ENCODE data around the gene KRT77.

KRT77 gene

GRCh38 chr12:52708010-52708409 is 4.7 kb upstream of the KRT77 start:
- H2AFZ ChIP-seq (ENCODE audit: low read length, unreplicated experiment) = no peak overlapping the region
- peaks cover 73% of the 10 kb centered on the region for H3K27me3 ChIP-seq (ENCODE audit: insufficient read depth, low read length)
- H3K36me3 ChIP-seq (ENCODE audit: insufficient read depth, low read length) = no peaks in the 10 kb centered on the region
- no peaks in the 10 kb centered on the region for H3K79me2 ChIP-seq (ENCODE audit: control insufficient read depth, insufficient read depth, low read length, unreplicated experiment)
- H3K4me1 ChIP-seq (ENCODE audit: control insufficient read depth, insufficient read depth, low read length, unreplicated experiment) = no peaks in the 10 kb centered on the region
- no peak overlapping the region for H3K27ac ChIP-seq (ENCODE audit: low read depth, low read length)
- no peak overlapping the region for H3K4me3 ChIP-seq (ENCODE audit: low read depth, low read length)

GRCh38 chr12:52704464-52704863 is 1.1 kb upstream of the KRT77 start:
- Histone ChIP-seq H3K4me1 (ENCODE audit: control insufficient read depth, insufficient read depth, low read length, unreplicated experiment) (no peaks in the 10 kb centered on the region), H2AFZ (ENCODE audit: low read length, unreplicated experiment) (no peak overlapping the region), H3K27me3 (ENCODE audit: insufficient read depth, low read length) (peaks cover 86% of the 10 kb centered on the region), H3K27ac (ENCODE audit: low read depth, low read length) (no peak overlapping the region), H3K4me3 (ENCODE audit: low read depth, low read length) (no peak overlapping the region), H3K79me2 (ENCODE audit: control insufficient read depth, insufficient read depth, low read length, unreplicated experiment) (no peaks in the 10 kb centered on the region), H3K36me3 (ENCODE audit: insufficient read depth, low read length) (no peaks in the 10 kb centered on the region)

DNA sequence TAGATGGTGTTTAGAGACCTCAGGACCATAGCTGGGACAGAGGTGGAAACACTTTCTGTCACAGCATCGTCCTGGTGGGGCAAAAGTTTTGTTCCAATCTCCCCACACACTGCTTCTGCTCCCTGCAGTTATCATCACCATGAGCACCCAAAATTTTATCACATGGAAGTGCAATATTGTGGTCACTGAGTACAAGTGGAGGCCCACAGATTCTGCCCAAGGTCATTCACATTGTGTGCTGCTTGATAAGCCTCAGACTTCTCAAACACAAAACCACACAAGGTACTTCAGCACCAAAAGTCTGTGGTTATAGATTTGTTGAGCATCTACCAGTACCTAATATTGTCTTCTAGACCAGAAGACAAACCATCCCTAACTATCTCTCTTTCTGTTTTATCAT is 554 bp upstream of the KRT77 start:
- Histone ChIP-seq H3K27ac (ENCODE audit: low read depth, low read length) (no peak overlapping the region), H3K4me3 (ENCODE audit: low read depth, low read length) (no peak overlapping the region), H3K36me3 (ENCODE audit: insufficient read depth, low read length) (no peaks in the 10 kb centered on the region), H2AFZ (ENCODE audit: low read length, unreplicated experiment) (no peak overlapping the region), H3K27me3 (ENCODE audit: insufficient read depth, low read length) (peaks cover 84% of the 10 kb centered on the region), H3K79me2 (ENCODE audit: control insufficient read depth, insufficient read depth, low read length, unreplicated experiment) (no peaks in the 10 kb centered on the region), H3K4me1 (ENCODE audit: control insufficient read depth, insufficient read depth, low read length, unreplicated experiment) (no peaks in the 10 kb centered on the region)

- H3K27ac ChIP-seq (ENCODE audit: low read depth, low read length) = no peak overlapping the region
- H3K4me1 ChIP-seq (ENCODE audit: control insufficient read depth, insufficient read depth, low read length, unreplicated experiment) = no peaks in the 10 kb centered on the region
- peaks cover 85% of the 10 kb centered on the region for H3K27me3 ChIP-seq (ENCODE audit: insufficient read depth, low read length)
- H3K79me2 ChIP-seq (ENCODE audit: control insufficient read depth, insufficient read depth, low read length, unreplicated experiment) = no peaks in the 10 kb centered on the region
- H2AFZ ChIP-seq (ENCODE audit: low read length, unreplicated experiment) = no peak overlapping the region
- no peak overlapping the region for H3K4me3 ChIP-seq (ENCODE audit: low read depth, low read length)
- H3K36me3 ChIP-seq (ENCODE audit: insufficient read depth, low read length) = no peaks in the 10 kb centered on the region
Observed at GRCh38 chr12:52702338-52702737, 986 bp downstream of the KRT77 start.

- no peaks in the 10 kb centered on the region for H3K79me2 ChIP-seq (ENCODE audit: control insufficient read depth, insufficient read depth, low read length, unreplicated experiment)
- no peaks in the 10 kb centered on the region for H3K36me3 ChIP-seq (ENCODE audit: insufficient read depth, low read length)
- H3K4me3 ChIP-seq (ENCODE audit: low read depth, low read length) = no peak overlapping the region
- H2AFZ ChIP-seq (ENCODE audit: low read length, unreplicated experiment) = no peak overlapping the region
- H3K27me3 ChIP-seq (ENCODE audit: insufficient read depth, low read length) = peaks cover 89% of the 10 kb centered on the region
- H3K27ac ChIP-seq (ENCODE audit: low read depth, low read length) = no peak overlapping the region
- H3K4me1 ChIP-seq (ENCODE audit: control insufficient read depth, insufficient read depth, low read length, unreplicated experiment) = no peaks in the 10 kb centered on the region
Observed at GRCh38 chr12:52701281-52701680, 2.0 kb downstream of the KRT77 start.

GRCh38 chr12:52699960-52700359 is 3.4 kb downstream of the KRT77 start:
- Histone ChIP-seq H2AFZ (ENCODE audit: low read length, unreplicated experiment) (no peak overlapping the region), H3K27ac (ENCODE audit: low read depth, low read length) (no peak overlapping the region), H3K79me2 (ENCODE audit: control insufficient read depth, insufficient read depth, low read length, unreplicated experiment) (no peaks in the 10 kb centered on the region), H3K36me3 (ENCODE audit: insufficient read depth, low read length) (no peaks in the 10 kb centered on the region), H3K4me1 (ENCODE audit: control insufficient read depth, insufficient read depth, low read length, unreplicated experiment) (no peaks in the 10 kb centered on the region), H3K27me3 (ENCODE audit: insufficient read depth, low read length) (peaks cover 91% of the 10 kb centered on the region), H3K4me3 (ENCODE audit: low read depth, low read length) (no peak overlapping the region)

GRCh38 chr12:52699373-52699772 is 4.0 kb downstream of the KRT77 start:
- H3K79me2 ChIP-seq (ENCODE audit: control insufficient read depth, insufficient read depth, low read length, unreplicated experiment) = no peaks in the 10 kb centered on the region
- H2AFZ ChIP-seq (ENCODE audit: low read length, unreplicated experiment) = no peak overlapping the region
- H3K4me1 ChIP-seq (ENCODE audit: control insufficient read depth, insufficient read depth, low read length, unreplicated experiment) = no peaks in the 10 kb centered on the region
- H3K27me3 ChIP-seq (ENCODE audit: insufficient read depth, low read length) = peaks cover 91% of the 10 kb centered on the region
- no peak overlapping the region for H3K4me3 ChIP-seq (ENCODE audit: low read depth, low read length)
- no peak overlapping the region for H3K27ac ChIP-seq (ENCODE audit: low read depth, low read length)
- no peaks in the 10 kb centered on the region for H3K36me3 ChIP-seq (ENCODE audit: insufficient read depth, low read length)

DNA sequence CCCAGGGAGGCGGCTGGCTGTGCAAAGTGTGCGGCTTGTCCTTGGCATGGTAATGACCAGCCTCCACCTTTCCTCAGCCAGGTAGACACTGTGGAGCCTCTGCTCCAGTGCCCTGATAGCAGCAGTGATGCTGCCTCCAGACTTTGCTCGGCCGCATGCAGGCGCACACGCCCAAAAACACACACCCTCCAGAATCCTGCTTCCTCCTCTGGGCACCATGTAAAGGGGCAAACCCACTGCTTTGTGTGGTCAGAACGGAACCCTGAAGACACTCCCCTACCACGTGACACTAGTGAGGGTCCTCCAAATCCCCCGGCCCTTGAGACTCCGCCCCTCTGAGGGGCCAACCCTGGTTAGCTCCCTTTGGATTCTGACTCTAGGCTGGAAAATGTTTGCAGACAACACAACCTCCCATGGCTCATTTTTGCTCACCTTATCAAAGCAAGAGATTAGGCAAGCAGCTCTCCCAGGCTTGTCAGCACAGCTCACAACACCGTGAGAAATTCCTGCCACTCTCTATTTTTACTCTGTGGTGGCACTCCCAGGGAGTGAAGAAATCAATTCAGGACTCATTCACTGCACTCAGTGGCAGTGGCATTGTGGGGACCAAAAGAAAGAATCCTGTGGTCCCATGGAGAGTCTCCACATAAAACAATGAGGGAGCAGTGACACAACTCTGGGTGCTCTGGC is 4.5 kb downstream of the KRT77 start:
- H3K4me1 ChIP-seq (ENCODE audit: control insufficient read depth, insufficient read depth, low read length, unreplicated experiment) = no peaks in the 10 kb centered on the region
- no peak overlapping the region for H3K4me3 ChIP-seq (ENCODE audit: low read depth, low read length)
- H3K36me3 ChIP-seq (ENCODE audit: insufficient read depth, low read length) = no peaks in the 10 kb centered on the region
- no peak overlapping the region for H2AFZ ChIP-seq (ENCODE audit: low read length, unreplicated experiment)
- H3K27me3 ChIP-seq (ENCODE audit: insufficient read depth, low read length) = peaks cover 89% of the 10 kb centered on the region
- no peaks in the 10 kb centered on the region for H3K79me2 ChIP-seq (ENCODE audit: control insufficient read depth, insufficient read depth, low read length, unreplicated experiment)
- no peak overlapping the region for H3K27ac ChIP-seq (ENCODE audit: low read depth, low read length)

DNA sequence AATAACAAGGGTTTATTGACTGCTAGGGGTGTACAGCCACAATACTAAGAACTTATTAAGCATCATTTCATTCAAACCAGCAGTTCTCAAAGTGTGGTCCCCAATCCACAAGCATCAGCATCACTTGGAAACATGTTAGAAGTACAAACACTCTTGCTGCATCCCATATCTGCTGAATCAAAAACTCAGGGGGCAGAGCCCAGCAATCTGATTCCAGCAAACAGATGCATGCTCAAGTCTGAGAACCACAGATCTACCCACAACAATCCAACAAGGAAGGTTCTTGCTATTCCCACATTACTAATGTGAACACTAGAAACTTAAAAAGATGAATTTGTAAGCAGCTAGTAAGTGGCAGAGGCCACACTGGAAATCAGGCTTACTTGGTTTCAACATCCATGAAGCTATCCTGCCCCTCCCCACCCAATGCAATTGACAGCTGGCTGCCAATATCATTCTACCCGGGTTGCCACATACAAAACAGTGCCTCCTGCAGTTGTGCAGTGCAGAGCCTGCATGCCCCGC is 6.2 kb downstream of the KRT77 start:
- Histone ChIP-seq H3K27ac (ENCODE audit: low read depth, low read length) (no peak overlapping the region), H3K4me1 (ENCODE audit: control insufficient read depth, insufficient read depth, low read length, unreplicated experiment) (no peaks in the 10 kb centered on the region), H3K4me3 (ENCODE audit: low read depth, low read length) (no peak overlapping the region), H3K36me3 (ENCODE audit: insufficient read depth, low read length) (no peaks in the 10 kb centered on the region), H3K27me3 (ENCODE audit: insufficient read depth, low read length) (peaks cover 88% of the 10 kb centered on the region), H2AFZ (ENCODE audit: low read length, unreplicated experiment) (no peak overlapping the region), H3K79me2 (ENCODE audit: control insufficient read depth, insufficient read depth, low read length, unreplicated experiment) (no peaks in the 10 kb centered on the region)

GRCh38 chr12:52696588-52696987 is 6.7 kb downstream of the KRT77 start:
- H3K27ac ChIP-seq (ENCODE audit: low read depth, low read length) = no peak overlapping the region
- H3K4me1 ChIP-seq (ENCODE audit: control insufficient read depth, insufficient read depth, low read length, unreplicated experiment) = no peaks in the 10 kb centered on the region
- H3K79me2 ChIP-seq (ENCODE audit: control insufficient read depth, insufficient read depth, low read length, unreplicated experiment) = no peaks in the 10 kb centered on the region
- H3K27me3 ChIP-seq (ENCODE audit: insufficient read depth, low read length) = peaks cover 88% of the 10 kb centered on the region
- no peak overlapping the region for H2AFZ ChIP-seq (ENCODE audit: low read length, unreplicated experiment)
- H3K36me3 ChIP-seq (ENCODE audit: insufficient read depth, low read length) = no peaks in the 10 kb centered on the region
- no peak overlapping the region for H3K4me3 ChIP-seq (ENCODE audit: low read depth, low read length)

- Histone ChIP-seq H3K36me3 (ENCODE audit: insufficient read depth, low read length) (no peaks in the 10 kb centered on the region), H2AFZ (ENCODE audit: low read length, unreplicated experiment) (no peak overlapping the region), H3K27ac (ENCODE audit: low read depth, low read length) (no peak overlapping the region), H3K4me3 (ENCODE audit: low read depth, low read length) (no peak overlapping the region), H3K27me3 (ENCODE audit: insufficient read depth, low read length) (peaks cover 89% of the 10 kb centered on the region), H3K79me2 (ENCODE audit: control insufficient read depth, insufficient read depth, low read length, unreplicated experiment) (no peaks in the 10 kb centered on the region), H3K4me1 (ENCODE audit: control insufficient read depth, insufficient read depth, low read length, unreplicated experiment) (no peaks in the 10 kb centered on the region)
Observed at GRCh38 chr12:52695039-52695438, 8.3 kb downstream of the KRT77 start.
